Neural progenitor cell (in vitro differentiated cells): ENCODE results near the gene CSDE1. TPM values are rescaled to one million over a fixed set of nuclear protein-coding genes. Genes with fewer than 3 reads are reported as not detected.

Experiments
- DNase-seq: peaks from one replicate; pipeline ENCODE4 v3.0.0-alpha.2; 2016; ENCODE audit warnings: low spot score
- H2AFZ ChIP-seq: fragments of 200-600 bp; sonication (generic); replicated peaks from 2 replicates; pipeline ENCODE4 v1.6.1; 2016; ENCODE audit warnings: antibody characterized with exemption
- H3F3A ChIP-seq: fragments of 200-600 bp; sonication (generic); 2 replicates; pipeline ENCODE4 v1.6.1; 2016; ENCODE audit warnings: antibody characterized with exemption, low read depth
- H3K27ac ChIP-seq: fragments of 200-600 bp; sonication (generic); 2 replicates; pipeline ENCODE4 v1.5.1; 2016; ENCODE audit warnings: mild to moderate bottlenecking
- H3K27me3 ChIP-seq: fragments of 200-600 bp; sonication (generic); 2 replicates; pipeline ENCODE4 v1.6.1; 2016; ENCODE audit warnings: mild to moderate bottlenecking, moderate library complexity
- H3K36me3 ChIP-seq: fragments of 200-600 bp; sonication (generic); 2 replicates; pipeline ENCODE4 v1.5.1; 2016
- H3K4me1 ChIP-seq: fragments of 200-600 bp; sonication (generic); 2 replicates; pipeline ENCODE4 v1.6.1; 2016; ENCODE audit warnings: mixed run types
- H3K4me2 ChIP-seq: fragments of 200-600 bp; sonication (generic); 2 replicates; pipeline ENCODE4 v1.6.1; 2016
- H3K4me3 ChIP-seq: fragments of 200-600 bp; sonication (generic); 2 replicates; pipeline ENCODE4 v1.5.1; 2016
- H3K79me2 ChIP-seq: fragments of 200-600 bp; sonication (generic); 2 replicates; pipeline ENCODE4 v1.6.1; 2016; ENCODE audit warnings: low read depth
- H3K9ac ChIP-seq: fragments of 200-600 bp; sonication (generic); 2 replicates; pipeline ENCODE4 v1.6.1; 2016
- H3K9me3 ChIP-seq: fragments of 200-600 bp; sonication (generic); 2 replicates; pipeline ENCODE4 v1.5.1; 2016; ENCODE audit warnings: low read depth
- H4K20me1 ChIP-seq: fragments of 200-600 bp; sonication (generic); 2 replicates; pipeline ENCODE4 v1.6.1; 2016; ENCODE audit warnings: low read depth
- H3K27ac Mint-ChIP-seq: 3 replicates; pipeline ENCODE4 v1.8.0; 2021; ENCODE audit warnings: mixed read lengths
- H3K27me3 Mint-ChIP-seq: 2 replicates; pipeline ENCODE4 v1.8.0; 2022; ENCODE audit warnings: low read depth, mild to moderate bottlenecking, inconsistent platforms, moderate library complexity, mixed read lengths; ENCODE audit not compliant: insufficient read depth
- H3K36me3 Mint-ChIP-seq: 3 replicates; pipeline ENCODE4 v1.8.0; 2021; ENCODE audit warnings: mixed read lengths
- H3K4me1 Mint-ChIP-seq: 3 replicates; pipeline ENCODE4 v1.8.0; 2021; ENCODE audit warnings: mixed read lengths
- H3K4me3 Mint-ChIP-seq: 3 replicates; pipeline ENCODE4 v1.8.0; 2021; ENCODE audit warnings: mild to moderate bottlenecking, moderate library complexity, mixed read lengths
- H3K9me3 Mint-ChIP-seq: 3 replicates; pipeline ENCODE4 v1.8.0; 2020; ENCODE audit warnings: mixed read lengths
- EZH2 ChIP-seq: fragments of 200-600 bp; sonication (generic); IDR thresholded peaks from 2 replicates; pipeline ENCODE4 v1.6.1; 2017; ENCODE audit warnings: antibody characterized with exemption, mild to moderate bottlenecking, moderate library complexity
- EZH2phosphoT487 ChIP-seq: fragments of 200-600 bp; sonication (generic); IDR thresholded peaks from 2 replicates; pipeline ENCODE4 v1.6.1; 2017; ENCODE audit warnings: antibody characterized with exemption
- total RNA-seq: library from RNA; depleted of rRNA; stranded (reverse); fragments of >200 nt; gene quantifications from 2 replicates; pipeline ENCODE4 v1.2.3, GENCODE V29; 2015; ENCODE audit warnings: low replicate concordance
- TF ChIP-seq, protein P1 (sequence below): fragments of 200-600 bp; sonication (generic); IDR thresholded peaks from 2 replicates; pipeline ENCODE4 v1.5.1; 2017; ENCODE audit warnings: antibody characterized with exemption, mild to moderate bottlenecking

CSDE1 gene
- total RNA-seq, 1 donor from 2014 or later, result 1,362 TPM

DNA sequence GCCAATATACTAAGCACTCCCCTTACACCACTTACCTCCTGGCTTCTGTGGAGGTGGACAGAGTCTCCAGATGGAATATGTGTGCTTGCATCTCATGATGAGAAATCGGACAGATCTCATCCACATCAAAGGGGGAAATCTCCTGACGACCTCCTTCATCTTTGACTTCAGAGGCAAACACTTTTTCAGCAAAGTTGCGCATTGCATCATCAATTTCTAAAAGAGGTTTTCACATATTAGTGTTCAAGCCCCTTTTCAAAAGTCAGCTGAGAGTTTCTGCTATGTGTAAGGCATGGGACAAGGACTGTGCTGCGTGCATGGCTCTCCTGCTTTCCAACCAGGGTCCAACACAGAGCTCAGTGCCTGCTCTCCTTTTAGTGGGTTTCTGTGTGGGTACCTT lies 69.3 kb downstream of the CSDE1 start:
- Mint-ChIP-seq H3K36me3 (no peaks in the 10 kb centered on the region), H3K9me3 (no peaks in the 10 kb centered on the region)
- H3K36me3 ChIP-seq, result no peaks in the 10 kb centered on the region

DNA sequence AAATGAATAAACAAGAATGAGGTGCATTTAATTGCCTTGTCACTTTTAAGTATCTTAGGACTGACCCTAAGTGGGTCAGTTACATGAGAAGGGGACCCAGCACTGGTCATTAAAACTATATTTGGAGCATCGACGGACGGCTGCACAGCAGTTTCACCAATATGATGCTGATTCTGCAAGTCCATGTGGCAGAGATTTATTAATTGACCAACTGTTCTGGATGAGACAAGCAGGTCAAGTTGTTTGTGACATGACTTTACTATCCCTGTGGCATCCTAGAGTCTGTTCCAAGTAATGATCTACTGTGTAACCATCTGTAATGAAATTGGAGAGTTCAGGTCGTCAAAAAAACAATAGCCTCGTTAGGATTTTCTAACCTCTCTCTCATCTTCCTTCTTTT lies 71.9 kb downstream of the CSDE1 start:
- Histone ChIP-seq H3K9me3 (no peaks in the 10 kb centered on the region), H3K4me1 (no peaks in the 10 kb centered on the region), H3K36me3 (no peaks in the 10 kb centered on the region), H3K9ac (no peak overlapping the region), H3K4me3 (no peak overlapping the region), H3K4me2 (no peak overlapping the region), H3K79me2 (no peaks in the 10 kb centered on the region), H3K27me3 (peaks cover 22% of the 10 kb centered on the region), H3K27ac (no peak overlapping the region), H3F3A (no peaks in the 10 kb centered on the region), H2AFZ (no peak overlapping the region), H4K20me1 (no peaks in the 10 kb centered on the region)
- H3K27ac Mint-ChIP-seq, result no peak overlapping the region
- H3K27me3 Mint-ChIP-seq, result peaks cover 2% of the 10 kb centered on the region
- no peaks in the 10 kb centered on the region for H3K4me1 Mint-ChIP-seq
- no peaks in the 10 kb centered on the region for H3K36me3 Mint-ChIP-seq
- H3K4me3 Mint-ChIP-seq, result no peak overlapping the region
- no peaks in the 10 kb centered on the region for H3K9me3 Mint-ChIP-seq
- TF ChIP-seq, protein P1, sequence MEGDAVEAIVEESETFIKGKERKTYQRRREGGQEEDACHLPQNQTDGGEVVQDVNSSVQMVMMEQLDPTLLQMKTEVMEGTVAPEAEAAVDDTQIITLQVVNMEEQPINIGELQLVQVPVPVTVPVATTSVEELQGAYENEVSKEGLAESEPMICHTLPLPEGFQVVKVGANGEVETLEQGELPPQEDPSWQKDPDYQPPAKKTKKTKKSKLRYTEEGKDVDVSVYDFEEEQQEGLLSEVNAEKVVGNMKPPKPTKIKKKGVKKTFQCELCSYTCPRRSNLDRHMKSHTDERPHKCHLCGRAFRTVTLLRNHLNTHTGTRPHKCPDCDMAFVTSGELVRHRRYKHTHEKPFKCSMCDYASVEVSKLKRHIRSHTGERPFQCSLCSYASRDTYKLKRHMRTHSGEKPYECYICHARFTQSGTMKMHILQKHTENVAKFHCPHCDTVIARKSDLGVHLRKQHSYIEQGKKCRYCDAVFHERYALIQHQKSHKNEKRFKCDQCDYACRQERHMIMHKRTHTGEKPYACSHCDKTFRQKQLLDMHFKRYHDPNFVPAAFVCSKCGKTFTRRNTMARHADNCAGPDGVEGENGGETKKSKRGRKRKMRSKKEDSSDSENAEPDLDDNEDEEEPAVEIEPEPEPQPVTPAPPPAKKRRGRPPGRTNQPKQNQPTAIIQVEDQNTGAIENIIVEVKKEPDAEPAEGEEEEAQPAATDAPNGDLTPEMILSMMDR, result no peak
- TF ChIP-seq EZH2phosphoT487, result no peak
- TF ChIP-seq EZH2, result no peak
- no peak for DNase-seq

More for the DNA sequence above, 69.3 kb downstream of the CSDE1 start:
- Histone ChIP-seq H4K20me1 (no peaks in the 10 kb centered on the region), H3F3A (no peaks in the 10 kb centered on the region), H2AFZ (no peak overlapping the region), H3K27me3 (peaks cover 22% of the 10 kb centered on the region), H3K4me3 (no peak overlapping the region), H3K4me1 (no peaks in the 10 kb centered on the region), H3K79me2 (no peaks in the 10 kb centered on the region), H3K9me3 (no peaks in the 10 kb centered on the region), H3K4me2 (no peak overlapping the region), H3K9ac (no peak overlapping the region), H3K27ac (no peak overlapping the region)
- Mint-ChIP-seq H3K4me1 (no peaks in the 10 kb centered on the region), H3K4me3 (no peak overlapping the region), H3K27ac (no peak overlapping the region), H3K27me3 (no peaks in the 10 kb centered on the region)
- DNase-seq, result no peak
- TF ChIP-seq EZH2, result no peak
- TF ChIP-seq, protein P1, result no peak
- no peak for TF ChIP-seq EZH2phosphoT487

DNA sequence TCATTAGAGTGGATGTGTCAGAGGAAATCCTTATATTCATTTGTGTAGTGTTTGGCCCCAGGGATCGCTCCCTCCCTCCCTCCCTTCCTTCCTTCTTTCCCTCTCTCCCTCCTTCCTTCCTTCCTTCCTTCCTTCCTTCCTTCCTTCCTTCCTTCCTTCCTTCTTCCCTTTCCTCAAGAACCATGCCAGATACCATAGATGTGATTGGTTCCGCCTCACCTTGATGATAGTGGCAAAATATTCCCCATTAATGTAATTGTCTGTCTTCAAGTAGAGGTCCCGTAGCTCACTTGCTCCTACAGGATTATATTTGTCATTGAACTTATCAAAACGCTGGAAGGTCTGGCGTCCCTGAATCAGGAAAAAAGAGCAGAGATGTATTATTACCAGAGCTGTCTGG lies 80.1 kb downstream of the CSDE1 start:
- Histone ChIP-seq H3K79me2 (no peaks in the 10 kb centered on the region), H3K9ac (no peak overlapping the region), H3K27ac (no peak overlapping the region), H3K4me2 (no peak overlapping the region), H3K9me3 (no peaks in the 10 kb centered on the region), H3K27me3 (peaks cover 60% of the 10 kb centered on the region), H3K4me1 (no peaks in the 10 kb centered on the region), H2AFZ (no peak overlapping the region), H3K4me3 (no peak overlapping the region), H4K20me1 (no peaks in the 10 kb centered on the region), H3F3A (no peaks in the 10 kb centered on the region), H3K36me3 (no peaks in the 10 kb centered on the region)
- Mint-ChIP-seq H3K9me3 (no peaks in the 10 kb centered on the region), H3K36me3 (no peaks in the 10 kb centered on the region), H3K27ac (no peak overlapping the region), H3K4me1 (no peaks in the 10 kb centered on the region), H3K27me3 (peaks cover 6% of the 10 kb centered on the region), H3K4me3 (no peak overlapping the region)
- TF ChIP-seq EZH2 (no peak), EZH2phosphoT487 (no peak)
- TF ChIP-seq, protein P1, result no peak
- DNase-seq, result no peak
